Adrenal gland (tissue), 5 donors: ENCODE measurements around the gene CNTN2.

Experiments used
- POLR2A ChIP-seq, 2 donors: fragments of 450-650 bp; IDR thresholded peaks; one replicate each; pipeline ENCODE4 v1.6.1; 2017; ENCODE audit warnings: antibody characterized with exemption in 2 of 2, mild to moderate bottlenecking in 2 of 2, moderate library complexity in 1 of 2
- TF ChIP-seq, protein P1 (sequence below), 6 experiments: fragments of 450-650 bp in 4 of 6; fragments of 200-600 bp in 2 of 6; sonication (generic) in 1 of 6; IDR thresholded peaks; 1 replicate in 5 of 6; 2 replicates in 1 of 6; pipeline versions ENCODE4 v1.5.1 to v1.8.0; 2016 to 2021; ENCODE audit warnings: antibody characterized with exemption in 6 of 6, mild to moderate bottlenecking in 2 of 6, moderate library complexity in 1 of 6
- donor health status: DM: no; HTN: no; CAD: no.

DNA sequence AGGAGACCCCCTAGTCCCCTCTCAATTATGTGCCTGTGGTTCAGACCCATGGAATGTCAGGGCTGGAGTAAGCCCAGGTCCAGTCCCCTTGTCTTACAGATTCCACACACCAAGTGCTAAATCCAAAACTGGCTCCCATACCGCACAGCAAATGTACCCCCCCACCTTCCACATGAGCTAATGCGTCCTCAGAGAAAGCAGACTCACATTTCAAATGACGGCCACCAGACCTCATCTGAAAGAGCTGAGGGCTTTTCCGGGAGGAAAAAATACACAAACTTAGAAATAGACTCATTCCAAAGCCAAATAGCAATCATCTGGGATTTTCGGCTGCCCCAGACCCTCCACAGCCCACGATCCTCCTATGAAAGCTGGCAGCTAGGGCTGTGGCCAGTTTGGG, 12.8 kb upstream of the CNTN2 start:
- TF ChIP-seq, protein P1, sequence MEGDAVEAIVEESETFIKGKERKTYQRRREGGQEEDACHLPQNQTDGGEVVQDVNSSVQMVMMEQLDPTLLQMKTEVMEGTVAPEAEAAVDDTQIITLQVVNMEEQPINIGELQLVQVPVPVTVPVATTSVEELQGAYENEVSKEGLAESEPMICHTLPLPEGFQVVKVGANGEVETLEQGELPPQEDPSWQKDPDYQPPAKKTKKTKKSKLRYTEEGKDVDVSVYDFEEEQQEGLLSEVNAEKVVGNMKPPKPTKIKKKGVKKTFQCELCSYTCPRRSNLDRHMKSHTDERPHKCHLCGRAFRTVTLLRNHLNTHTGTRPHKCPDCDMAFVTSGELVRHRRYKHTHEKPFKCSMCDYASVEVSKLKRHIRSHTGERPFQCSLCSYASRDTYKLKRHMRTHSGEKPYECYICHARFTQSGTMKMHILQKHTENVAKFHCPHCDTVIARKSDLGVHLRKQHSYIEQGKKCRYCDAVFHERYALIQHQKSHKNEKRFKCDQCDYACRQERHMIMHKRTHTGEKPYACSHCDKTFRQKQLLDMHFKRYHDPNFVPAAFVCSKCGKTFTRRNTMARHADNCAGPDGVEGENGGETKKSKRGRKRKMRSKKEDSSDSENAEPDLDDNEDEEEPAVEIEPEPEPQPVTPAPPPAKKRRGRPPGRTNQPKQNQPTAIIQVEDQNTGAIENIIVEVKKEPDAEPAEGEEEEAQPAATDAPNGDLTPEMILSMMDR (IDR thresholded peaks at IDR 0.05) = no peak
- no peak for TF ChIP-seq POLR2A (IDR thresholded peaks at IDR 0.05)
